WTC11 (cell line): Measurements from ENCODE around the gene BLM. TPM values are rescaled to one million over a fixed set of nuclear protein-coding genes. Genes with fewer than 3 reads are reported as not detected.
A peak's percentile ranks its signal among the peaks of the same experiment; 100 is the strongest.

Experiments
- ATAC-seq: fragments of 200-7000 bp; cut with Tn5 transposase; 2 replicates; pipeline ENCODE4 v1.10.0; 2021; ENCODE audit warnings: mild to moderate bottlenecking, moderate library complexity
- CTCF ChIA-PET: fragments of 300-600 bp; sonication (Branson Sonifier 250); formaldehyde crosslinking; loops from one replicate; lab custom pipeline; 2021; ENCODE audit warnings: antibody characterized with exemption; lab: Charles Lee
- POLR2A ChIA-PET: fragments of 350-600 bp; sonication (Branson Sonifier 250); formaldehyde crosslinking; loops from one replicate; lab custom pipeline; 2021; ENCODE audit warnings: antibody characterized with exemption; lab: Charles Lee
- DNase-seq: peaks from one replicate; pipeline ENCODE4 v3.0.0; 2021; ENCODE audit warnings: low spot score
- H3K27ac Mint-ChIP-seq: 2 replicates; pipeline ENCODE4 v1.8.0; 2021; ENCODE audit warnings: mixed read lengths
- H3K27me3 Mint-ChIP-seq: 2 replicates; pipeline ENCODE4 v1.8.0; 2021; ENCODE audit warnings: low read depth, mild to moderate bottlenecking, moderate library complexity, mixed read lengths
- H3K36me3 Mint-ChIP-seq: 2 replicates; pipeline ENCODE4 v1.8.0; 2021; ENCODE audit warnings: mixed read lengths
- H3K4me1 Mint-ChIP-seq: 2 replicates; pipeline ENCODE4 v1.8.0; 2022; ENCODE audit warnings: mixed read lengths
- H3K4me3 Mint-ChIP-seq: 2 replicates; pipeline ENCODE4 v1.8.0; 2021; ENCODE audit warnings: mild to moderate bottlenecking, moderate library complexity, mixed read lengths
- H3K9me3 Mint-ChIP-seq: 2 replicates; pipeline ENCODE4 v1.8.0; 2021; ENCODE audit warnings: mixed read lengths
- AR ChIP-seq: fragments of 250-450 bp; sonication (Bioruptor Pico); IDR thresholded peaks from 2 replicates; pipeline ENCODE4 v1.9.0; 2021; ENCODE audit warnings: mild to moderate bottlenecking
- ATF2 ChIP-seq: sonication (generic); formaldehyde crosslinking; IDR thresholded peaks from 2 replicates; pipeline ENCODE4 v1.8.1; 2022; ENCODE audit warnings: low read depth, missing genetic modification reagents, borderline replicate concordance
- E2F5 ChIP-seq: sonication (generic); formaldehyde crosslinking; IDR thresholded peaks from 2 replicates; pipeline ENCODE4 v1.8.1; 2022; ENCODE audit warnings: mild to moderate bottlenecking, moderate library complexity, missing genetic modification reagents
- ERG ChIP-seq: fragments of 250-450 bp; sonication (Bioruptor Pico); IDR thresholded peaks from 2 replicates; pipeline ENCODE4 v1.8.0; 2021; ENCODE audit warnings: mild to moderate bottlenecking
- HMGA2 ChIP-seq: fragments of 250-450 bp; sonication (Bioruptor Pico); IDR thresholded peaks from 2 replicates; pipeline ENCODE4 v1.4.0; 2021; ENCODE audit warnings: mild to moderate bottlenecking, moderate library complexity
- IRF1 ChIP-seq: sonication (generic); formaldehyde crosslinking; IDR thresholded peaks from 2 replicates; pipeline ENCODE4 v1.8.0; 2023; ENCODE audit warnings: missing genetic modification reagents
- JAZF1 ChIP-seq: fragments of 250-450 bp; sonication (Bioruptor Pico); IDR thresholded peaks from 2 replicates; pipeline ENCODE4 v1.9.0; 2021; ENCODE audit warnings: moderate library complexity, mild to moderate bottlenecking, inconsistent platforms
- MXD4 ChIP-seq: fragments of 250-450 bp; sonication (Bioruptor Pico); IDR thresholded peaks from 2 replicates; pipeline ENCODE4 v1.8.0; 2021; ENCODE audit warnings: mild to moderate bottlenecking, moderate library complexity, borderline replicate concordance
- OVOL2 ChIP-seq: fragments of 250-450 bp; sonication (Bioruptor Pico); IDR thresholded peaks from 2 replicates; pipeline ENCODE4 v1.9.0; 2021; ENCODE audit warnings: mild to moderate bottlenecking, borderline replicate concordance
- TEAD1 ChIP-seq: sonication (generic); formaldehyde crosslinking; IDR thresholded peaks from 2 replicates; pipeline ENCODE4 v1.8.0; 2022; ENCODE audit warnings: mild to moderate bottlenecking, missing genetic modification reagents
- USF1 ChIP-seq: sonication (generic); formaldehyde crosslinking; IDR thresholded peaks from 2 replicates; pipeline ENCODE4 v1.8.0; 2022; ENCODE audit warnings: mild to moderate bottlenecking, missing genetic modification reagents
- ZNF423 ChIP-seq: fragments of 250-450 bp; sonication (Bioruptor Pico); IDR thresholded peaks from 2 replicates; pipeline ENCODE4 v2.1.2; 2022; ENCODE audit warnings: mild to moderate bottlenecking, moderate library complexity
- ZNF532 ChIP-seq: fragments of 250-450 bp; sonication (Bioruptor Pico); IDR thresholded peaks from 2 replicates; pipeline ENCODE4 v1.9.0; 2021; ENCODE audit warnings: mild to moderate bottlenecking, borderline replicate concordance
- ZSCAN18 ChIP-seq: fragments of 250-450 bp; sonication (Bioruptor Pico); IDR thresholded peaks from 2 replicates; pipeline ENCODE4 v2.1.2; 2022; ENCODE audit warnings: mild to moderate bottlenecking, moderate library complexity
- total RNA-seq: library from RNA; stranded (reverse); gene quantifications from 3 replicates; pipeline ENCODE4 v1.2.3, GENCODE V29; 2021

The BLM gene
- total RNA-seq, 1 experiment from 2014 or later: 40.5 TPM

GRCh38 chr15:90807074-90807785 lies 90.1 kb downstream of the BLM start:
- CTCF ChIA-PET: interaction anchor here (1.1 kb wide), 1 partner anchor 79 kb away, joined by 5 read pairs; no protein-coding TSS in a partner anchor
- no peak overlapping the region for H3K4me3 Mint-ChIP-seq
- ATAC-seq: no peak
- DNase-seq: no peak
- TF ChIP-seq HMGA2 (no peak), OVOL2 (CRISPR knock-in tag) (no peak), USF1 (CRISPR knock-in tag) (no peak), MXD4 (no peak)
- no peaks in the 10 kb centered on the region for H3K9me3 Mint-ChIP-seq
- peak overlapping the region; percentile 4; the same call in 1 of the 2 replicates for H3K27ac Mint-ChIP-seq
- no peaks in the 10 kb centered on the region for H3K4me1 Mint-ChIP-seq
- no peaks in the 10 kb centered on the region for H3K27me3 Mint-ChIP-seq
- peaks cover 50% of the 10 kb centered on the region for H3K36me3 Mint-ChIP-seq
- POLR2A ChIA-PET: interaction anchor here (0.6 to 0.7 kb wide), 2 partner anchors 20 to 285 kb away, joined by 4 to 5 read pairs; no protein-coding TSS in a partner anchor

- H3K9me3 Mint-ChIP-seq: no peaks in the 10 kb centered on the region
- no peak overlapping the region for H3K27ac Mint-ChIP-seq
- ATAC-seq (no peak), DNase-seq (no peak)
- peaks cover 55% of the 10 kb centered on the region for H3K36me3 Mint-ChIP-seq
- no peaks in the 10 kb centered on the region for H3K27me3 Mint-ChIP-seq
- H3K4me3 Mint-ChIP-seq: no peak overlapping the region
- TF ChIP-seq ERG (CRISPR knock-in tag) (no peak), AR (CRISPR knock-in tag) (no peak), IRF1 (CRISPR knock-in tag) (no peak), ZNF423 (no peak), ATF2 (CRISPR knock-in tag) (no peak)
- TF ChIP-seq, all 79 proteins: peak for 0
- POLR2A ChIA-PET: interaction anchor here (0.6 kb wide), 1 partner anchor 21 kb away, joined by 5 read pairs; no protein-coding TSS in a partner anchor
- CTCF ChIA-PET: interaction anchor here (1.1 kb wide), 1 partner anchor 78 kb away, joined by 5 read pairs; no protein-coding TSS in a partner anchor
- H3K4me1 Mint-ChIP-seq: peaks cover under 1% of the 10 kb centered on the region; the same call in 1 of the 2 replicates
Measured at GRCh38 chr15:90807786-90808086, 90.6 kb downstream of the BLM start.

- no peak for ATAC-seq
- H3K27me3 Mint-ChIP-seq: no peaks in the 10 kb centered on the region
- POLR2A ChIA-PET: no interaction called here
- H3K36me3 Mint-ChIP-seq: peaks cover 55% of the 10 kb centered on the region
- H3K4me1 Mint-ChIP-seq: peaks cover 10% of the 10 kb centered on the region
- no peaks in the 10 kb centered on the region for H3K9me3 Mint-ChIP-seq
- H3K27ac Mint-ChIP-seq: no peak overlapping the region; the same call in 1 of the 2 replicates
- CTCF ChIA-PET: interaction anchor here (1.1 kb wide), 1 partner anchor 77 kb away, joined by 5 read pairs; no protein-coding TSS in a partner anchor
- DNase-seq: no peak
- H3K4me3 Mint-ChIP-seq: no peak overlapping the region
- no peak for TF ChIP-seq ZSCAN18 (CRISPR knock-in tag)
- TF ChIP-seq JAZF1 (CRISPR knock-in tag): no peak
- TF ChIP-seq ZNF532: no peak
- no peak for TF ChIP-seq E2F5 (CRISPR knock-in tag)
- no peak for TF ChIP-seq TEAD1 (CRISPR knock-in tag)
Measured at GRCh38 chr15:90808517-90809235, 91.5 kb downstream of the BLM start.
